Right atrium auricular region (tissue), 2 donors: Measurements from ENCODE around the gene CPEB4. TPM values are rescaled to one million over a fixed set of nuclear protein-coding genes. Genes with fewer than 3 reads are reported as not detected.

Experiments used
- DNase-seq: peaks from one replicate; pipeline ENCODE4 v3.0.0-alpha.2; 2019; ENCODE audit warnings: low spot score
- H3K27ac ChIP-seq, 2 donors: fragments of 200-600 bp; sonication (generic); 1 replicate in 1 of 2; 2 replicates in 1 of 2; pipeline ENCODE4 v1.5.1; 2016 to 2019
- H3K27me3 ChIP-seq, 2 donors: fragments of 200-600 bp; sonication (generic); one replicate each; pipeline versions ENCODE4 v1.5.1 to v1.6.0; 2017 to 2019
- H3K36me3 ChIP-seq: fragments of 200-600 bp; sonication (generic); one replicate; pipeline ENCODE4 v1.5.1; 2016
- H3K4me1 ChIP-seq, 2 donors: fragments of 200-600 bp; sonication (generic); one replicate each; pipeline versions ENCODE4 v1.5.1 to v1.6.0; 2017 to 2019
- H3K4me3 ChIP-seq, 2 donors: fragments of 200-600 bp; sonication (generic); 1 replicate in 1 of 2; 2 replicates in 1 of 2; pipeline ENCODE4 v1.5.1; 2017 to 2019; ENCODE audit warnings: mild to moderate bottlenecking in 1 of 2, moderate library complexity in 1 of 2
- H3K9me3 ChIP-seq, 2 donors: fragments of 200-600 bp; sonication (generic); one replicate each; pipeline ENCODE4 v1.5.1; 2019
- CTCF ChIP-seq, 2 donors: fragments of 200-600 bp; sonication (generic); IDR thresholded peaks; one replicate each; pipeline ENCODE4 v1.5.1; 2019; ENCODE audit warnings: antibody characterized with exemption in 2 of 2
- total RNA-seq, 2 donors: library from RNA; depleted of rRNA; stranded (reverse); fragments of >200 nt; gene quantifications; one replicate each; pipeline ENCODE4 v1.1.0, GENCODE V29; 2016

The CPEB4 gene
- total RNA-seq, 2 donors from 2014 or later: 79.5 to 127 TPM

GRCh38 chr5:173885054-173885443, 3.1 kb upstream of the CPEB4 start:
- no peak for TF ChIP-seq CTCF (IDR thresholded peaks at IDR 0.05)
- H3K9me3 ChIP-seq: no peaks in the 10 kb centered on the region
- no peaks in the 10 kb centered on the region for H3K27me3 ChIP-seq
- peaks cover 0 to 17% of the 10 kb centered on the region in 2 donors for H3K4me1 ChIP-seq
- no peaks in the 10 kb centered on the region for H3K36me3 ChIP-seq
- H3K4me3 ChIP-seq: no peak overlapping the region
- no peak overlapping the region for H3K27ac ChIP-seq
- DNase-seq: no peak

GRCh38 chr5:173885475-173886010, 2.6 kb upstream of the CPEB4 start:
- Histone ChIP-seq H3K4me1 (peaks cover 0 to 19% of the 10 kb centered on the region in 2 donors), H3K36me3 (no peaks in the 10 kb centered on the region), H3K27ac (peak overlapping the region; percentile 1 to 4), H3K9me3 (no peaks in the 10 kb centered on the region), H3K4me3 (no peak overlapping the region), H3K27me3 (no peaks in the 10 kb centered on the region)
- no peak for TF ChIP-seq CTCF (IDR thresholded peaks at IDR 0.05)
- no peak for DNase-seq

GRCh38 chr5:173886150-173886549, 2.0 kb upstream of the CPEB4 start:
- TF ChIP-seq CTCF (IDR thresholded peaks at IDR 0.05): no peak
- Histone ChIP-seq H3K4me3 (no peak overlapping the region), H3K36me3 (no peaks in the 10 kb centered on the region), H3K4me1 (peaks cover 0 to 19% of the 10 kb centered on the region in 2 donors), H3K9me3 (no peaks in the 10 kb centered on the region), H3K27me3 (no peaks in the 10 kb centered on the region), H3K27ac (peak overlapping the region; percentile 1 to 4)
- DNase-seq: no peak

- Histone ChIP-seq H3K36me3 (peaks cover 4% of the 10 kb centered on the region), H3K27ac (peak overlapping the region; percentile 94 to 97), H3K4me1 (peaks cover 0 to 17% of the 10 kb centered on the region in 2 donors), H3K9me3 (no peaks in the 10 kb centered on the region), H3K4me3 (peak overlapping the region; percentile 88 to 93), H3K27me3 (no peaks in the 10 kb centered on the region)
- no peak for TF ChIP-seq CTCF (IDR thresholded peaks at IDR 0.05)
- no peak for DNase-seq
Measured at GRCh38 chr5:173888473-173889131, 453 bp downstream of the CPEB4 start.

- H3K9me3 ChIP-seq: no peaks in the 10 kb centered on the region
- DNase-seq: no peak
- H3K27me3 ChIP-seq: no peaks in the 10 kb centered on the region
- peaks cover 4% of the 10 kb centered on the region for H3K36me3 ChIP-seq
- peak overlapping the region; percentile 94 to 97 for H3K27ac ChIP-seq
- TF ChIP-seq CTCF (IDR thresholded peaks at IDR 0.05): no peak
- H3K4me1 ChIP-seq: peaks cover 0 to 25% of the 10 kb centered on the region in 2 donors
- H3K4me3 ChIP-seq: peak overlapping the region; percentile 88 to 93
Measured at GRCh38 chr5:173890195-173890991, 2.2 kb downstream of the CPEB4 start.
